ENCODE data around the gene ELMO1. TPM values are rescaled to one million over a fixed set of nuclear protein-coding genes. Genes with fewer than 3 reads are reported as not detected.

The ELMO1 gene
- total and polyA plus RNA-seq, 2 experiments from 2014 or later, result 9.6 to 10.8 TPM

- Histone ChIP-seq H3K9me3 (ENCODE audit: low read depth) (no peaks in the 10 kb centered on the region), H3K4me3 (no peak overlapping the region), H3K27ac (no peak overlapping the region), H3K27me3 (no peaks in the 10 kb centered on the region), H3K36me3 (no peaks in the 10 kb centered on the region), H3K4me1 (ENCODE audit: low read depth) (peaks cover 10% of the 10 kb centered on the region)
- TF ChIP-seq CTCF (IDR thresholded peaks at IDR 0.05; ENCODE audit: low read depth, low read length), result no peak
- DNase-seq (ENCODE audit: low read depth in 1 of 2, low spot score in 1 of 2), result no peak
Measured at GRCh38 chr7:36971515-36972139, 477.0 kb downstream of the ELMO1 start.

- Histone ChIP-seq H3K9me3 (ENCODE audit: low read depth) (no peaks in the 10 kb centered on the region), H3K36me3 (no peaks in the 10 kb centered on the region), H3K27me3 (no peaks in the 10 kb centered on the region), H3K4me1 (ENCODE audit: low read depth) (peaks cover 12% of the 10 kb centered on the region), H3K4me3 (no peak overlapping the region), H3K27ac (no peak overlapping the region)
- no peak for TF ChIP-seq CTCF (IDR thresholded peaks at IDR 0.05; ENCODE audit: low read depth, low read length)
- peak in 1 of 2 donors; percentile 1 for DNase-seq (ENCODE audit: low read depth in 1 of 2, low spot score in 1 of 2)
Measured at GRCh38 chr7:36970551-36971514, 477.8 kb downstream of the ELMO1 start.

DNA sequence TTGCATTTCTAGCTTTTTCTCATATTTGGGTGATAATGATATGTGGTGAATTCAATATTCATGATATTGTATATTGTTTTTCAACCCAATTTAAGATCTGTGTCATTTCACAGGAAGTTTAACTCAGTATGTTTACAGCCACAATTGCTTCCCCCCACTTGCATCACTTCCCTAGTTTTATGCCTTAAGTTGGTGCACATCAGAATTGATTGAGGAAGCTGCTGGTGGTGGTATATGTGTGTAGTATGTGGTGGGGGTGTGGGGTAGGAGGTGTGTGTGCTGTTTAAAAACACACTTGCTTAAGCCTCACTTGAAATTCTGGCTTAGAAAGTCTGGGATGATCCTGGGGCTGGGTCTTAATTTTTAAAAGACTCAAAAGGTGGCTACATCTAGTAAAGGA, 479.3 kb downstream of the ELMO1 start:
- Histone ChIP-seq H3K4me1 (ENCODE audit: low read depth) (peaks cover 12% of the 10 kb centered on the region), H3K4me3 (no peak overlapping the region), H3K36me3 (no peaks in the 10 kb centered on the region), H3K27me3 (no peaks in the 10 kb centered on the region), H3K9me3 (ENCODE audit: low read depth) (no peaks in the 10 kb centered on the region), H3K27ac (no peak overlapping the region)
- DNase-seq (ENCODE audit: low read depth in 1 of 2, low spot score in 1 of 2), result no peak
- no peak for TF ChIP-seq CTCF (IDR thresholded peaks at IDR 0.05; ENCODE audit: low read depth, low read length)

DNA sequence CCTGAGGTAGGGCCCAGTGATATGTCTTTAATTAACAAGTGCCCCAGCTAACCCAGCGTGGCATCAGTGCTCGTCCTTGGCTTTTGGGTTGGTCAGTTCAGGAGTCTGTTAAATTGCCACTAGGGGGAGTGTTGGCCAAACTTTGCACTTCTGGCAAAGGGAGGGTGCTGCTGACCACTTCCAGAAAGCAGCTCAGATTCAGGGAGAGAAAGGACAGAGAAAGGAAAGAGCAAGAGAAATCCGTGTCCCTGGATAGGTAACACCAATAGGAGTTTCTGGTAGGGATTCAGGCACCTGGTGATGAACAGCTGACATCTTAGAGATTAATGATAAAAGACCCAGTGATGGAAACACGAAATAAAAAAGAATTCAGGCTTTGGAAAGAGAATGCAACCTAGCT, 481.3 kb downstream of the ELMO1 start:
- no peaks in the 10 kb centered on the region for H3K27me3 ChIP-seq
- H3K4me1 ChIP-seq (ENCODE audit: low read depth), result peaks cover 12% of the 10 kb centered on the region
- peak; percentile 85 for TF ChIP-seq CTCF (IDR thresholded peaks at IDR 0.05; ENCODE audit: low read depth, low read length)
- H3K27ac ChIP-seq, result no peak overlapping the region
- no peak overlapping the region for H3K4me3 ChIP-seq
- no peaks in the 10 kb centered on the region for H3K36me3 ChIP-seq
- peak; percentile 82 to 88 for DNase-seq (ENCODE audit: low read depth in 1 of 2, low spot score in 1 of 2)
- no peaks in the 10 kb centered on the region for H3K9me3 ChIP-seq (ENCODE audit: low read depth)

DNA sequence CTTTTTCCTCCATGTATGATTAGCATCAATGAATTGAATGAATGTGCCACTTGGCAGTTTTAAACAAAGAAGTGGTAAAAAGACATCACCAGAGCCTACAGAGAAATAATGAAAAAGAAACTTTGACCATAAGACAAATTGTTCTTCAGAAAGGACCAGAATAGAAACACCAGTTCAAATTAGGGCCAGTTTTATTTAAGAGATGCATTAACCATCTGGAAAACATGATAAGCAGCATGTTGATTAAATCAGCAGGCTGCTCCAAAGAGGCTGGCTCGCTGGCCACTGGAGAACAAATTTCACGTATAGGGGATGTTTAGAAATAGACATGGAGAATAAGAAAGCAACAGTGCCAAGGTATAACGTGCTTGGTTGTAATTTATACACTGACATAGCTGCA, 482.0 kb downstream of the ELMO1 start:
- DNase-seq (ENCODE audit: low read depth in 1 of 2, low spot score in 1 of 2), result no peak
- no peak overlapping the region for H3K27ac ChIP-seq

More for the DNA sequence above, 482.0 kb downstream of the ELMO1 start:
- Histone ChIP-seq H3K27me3 (no peaks in the 10 kb centered on the region), H3K36me3 (no peaks in the 10 kb centered on the region), H3K4me3 (no peak overlapping the region), H3K9me3 (ENCODE audit: low read depth) (no peaks in the 10 kb centered on the region), H3K4me1 (ENCODE audit: low read depth) (peaks cover 16% of the 10 kb centered on the region)
- no peak for TF ChIP-seq CTCF (IDR thresholded peaks at IDR 0.05; ENCODE audit: low read depth, low read length)
